ENCODE measurements around the gene NKX2-2.

NKX2-2 gene

GRCh38 chr20:21513181-21513663 lies 642 bp downstream of the NKX2-2 start:
- no peaks in the 10 kb centered on the region for H3K4me1 ChIP-seq (ENCODE audit: low read length)
- no peak overlapping the region for H2AFZ ChIP-seq (ENCODE audit: low read depth, low read length)
- no peak overlapping the region for H3K4me3 ChIP-seq (ENCODE audit: low read length)
- TF ChIP-seq CTCF (IDR thresholded peaks at IDR 0.05; ENCODE audit: low read depth, low read length): no peak
- no peak for TF ChIP-seq EZH2phosphoT487 (IDR thresholded peaks at IDR 0.05; ENCODE audit: low read depth)
- H3K9ac ChIP-seq (ENCODE audit: low read length): no peak overlapping the region
- H3K79me2 ChIP-seq (ENCODE audit: low read length): no peaks in the 10 kb centered on the region
- no peaks in the 10 kb centered on the region for H3K27me3 ChIP-seq (ENCODE audit: low read depth, low read length)
- H3K27ac ChIP-seq (ENCODE audit: low read length): no peak overlapping the region
- H3K4me2 ChIP-seq (ENCODE audit: low read length): no peak overlapping the region
- H3K9me3 ChIP-seq (ENCODE audit: insufficient read depth, low read length): no peaks in the 10 kb centered on the region
- H3K36me3 ChIP-seq (replicated peaks; ENCODE audit: low read depth, low read length): no peaks in the 10 kb centered on the region
- no peaks in the 10 kb centered on the region for H4K20me1 ChIP-seq (ENCODE audit: insufficient read depth, low read length)

GRCh38 chr20:21512634-21513180 lies 1.2 kb downstream of the NKX2-2 start:
- Histone ChIP-seq H3K27me3 (ENCODE audit: low read depth, low read length) (no peaks in the 10 kb centered on the region), H3K4me1 (ENCODE audit: low read length) (no peaks in the 10 kb centered on the region), H3K9ac (ENCODE audit: low read length) (no peak overlapping the region), H2AFZ (ENCODE audit: low read depth, low read length) (no peak overlapping the region), H3K4me2 (ENCODE audit: low read length) (no peak overlapping the region), H3K27ac (ENCODE audit: low read length) (no peak overlapping the region), H3K36me3 (replicated peaks; ENCODE audit: low read depth, low read length) (no peaks in the 10 kb centered on the region), H4K20me1 (ENCODE audit: insufficient read depth, low read length) (no peaks in the 10 kb centered on the region), H3K9me3 (ENCODE audit: insufficient read depth, low read length) (no peaks in the 10 kb centered on the region), H3K79me2 (ENCODE audit: low read length) (no peaks in the 10 kb centered on the region), H3K4me3 (ENCODE audit: low read length) (no peak overlapping the region)
- TF ChIP-seq EZH2phosphoT487 (IDR thresholded peaks at IDR 0.05; ENCODE audit: low read depth): no peak
- no peak for TF ChIP-seq CTCF (IDR thresholded peaks at IDR 0.05; ENCODE audit: low read depth, low read length)

GRCh38 chr20:21511850-21512633 lies 1.8 kb downstream of the NKX2-2 start:
- Histone ChIP-seq H3K4me1 (ENCODE audit: low read length) (no peaks in the 10 kb centered on the region), H4K20me1 (ENCODE audit: insufficient read depth, low read length) (no peaks in the 10 kb centered on the region), H3K27ac (ENCODE audit: low read length) (no peak overlapping the region), H3K4me2 (ENCODE audit: low read length) (no peak overlapping the region), H2AFZ (ENCODE audit: low read depth, low read length) (no peak overlapping the region), H3K9me3 (ENCODE audit: insufficient read depth, low read length) (no peaks in the 10 kb centered on the region), H3K79me2 (ENCODE audit: low read length) (no peaks in the 10 kb centered on the region), H3K4me3 (ENCODE audit: low read length) (no peak overlapping the region), H3K36me3 (replicated peaks; ENCODE audit: low read depth, low read length) (no peaks in the 10 kb centered on the region), H3K27me3 (ENCODE audit: low read depth, low read length) (no peaks in the 10 kb centered on the region), H3K9ac (ENCODE audit: low read length) (no peak overlapping the region)
- TF ChIP-seq EZH2phosphoT487 (IDR thresholded peaks at IDR 0.05; ENCODE audit: low read depth) (no peak), CTCF (IDR thresholded peaks at IDR 0.05; ENCODE audit: low read depth, low read length) (no peak)

GRCh38 chr20:21511485-21511849 lies 2.4 kb downstream of the NKX2-2 start:
- H3K4me3 ChIP-seq (ENCODE audit: low read length): no peak overlapping the region
- TF ChIP-seq EZH2phosphoT487 (IDR thresholded peaks at IDR 0.05; ENCODE audit: low read depth) (no peak), CTCF (IDR thresholded peaks at IDR 0.05; ENCODE audit: low read depth, low read length) (no peak)
- no peaks in the 10 kb centered on the region for H3K4me1 ChIP-seq (ENCODE audit: low read length)
- no peak overlapping the region for H3K9ac ChIP-seq (ENCODE audit: low read length)
- H3K27me3 ChIP-seq (ENCODE audit: low read depth, low read length): no peaks in the 10 kb centered on the region
- H3K79me2 ChIP-seq (ENCODE audit: low read length): no peaks in the 10 kb centered on the region
- H3K36me3 ChIP-seq (replicated peaks; ENCODE audit: low read depth, low read length): no peaks in the 10 kb centered on the region
- no peak overlapping the region for H2AFZ ChIP-seq (ENCODE audit: low read depth, low read length)
- no peaks in the 10 kb centered on the region for H3K9me3 ChIP-seq (ENCODE audit: insufficient read depth, low read length)
- no peaks in the 10 kb centered on the region for H4K20me1 ChIP-seq (ENCODE audit: insufficient read depth, low read length)
- H3K27ac ChIP-seq (ENCODE audit: low read length): no peak overlapping the region
- no peak overlapping the region for H3K4me2 ChIP-seq (ENCODE audit: low read length)

Measured in OCI-LY3 (cell line).